GM23338 (cell line): ENCODE data around the gene ANKRD23.

ENCODE experiments used
- CREB1 ChIP-seq: fragments of 250-450 bp; sonication (Bioruptor Pico); IDR thresholded peaks from 2 replicates; pipeline ENCODE4 v1.5.0; 2020; ENCODE audit warnings: low read depth, mild to moderate bottlenecking, moderate library complexity
- ETS1 ChIP-seq: IDR thresholded peaks from 2 replicates; pipeline ENCODE4 v1.6.1; 2016; ENCODE audit warnings: antibody characterized with exemption
- TF ChIP-seq, protein P1 (sequence below), 2 experiments: fragments of 200-600 bp in 1 of 2; sonication (generic) in 1 of 2; conservative IDR thresholded peaks; 2 replicates each; pipeline versions ENCODE4 v1.5.1 to v1.6.1; 2016 to 2017; ENCODE audit warnings: antibody characterized with exemption in 2 of 2, low read depth in 2 of 2, mild to moderate bottlenecking in 2 of 2, moderate library complexity in 1 of 2

DNA sequence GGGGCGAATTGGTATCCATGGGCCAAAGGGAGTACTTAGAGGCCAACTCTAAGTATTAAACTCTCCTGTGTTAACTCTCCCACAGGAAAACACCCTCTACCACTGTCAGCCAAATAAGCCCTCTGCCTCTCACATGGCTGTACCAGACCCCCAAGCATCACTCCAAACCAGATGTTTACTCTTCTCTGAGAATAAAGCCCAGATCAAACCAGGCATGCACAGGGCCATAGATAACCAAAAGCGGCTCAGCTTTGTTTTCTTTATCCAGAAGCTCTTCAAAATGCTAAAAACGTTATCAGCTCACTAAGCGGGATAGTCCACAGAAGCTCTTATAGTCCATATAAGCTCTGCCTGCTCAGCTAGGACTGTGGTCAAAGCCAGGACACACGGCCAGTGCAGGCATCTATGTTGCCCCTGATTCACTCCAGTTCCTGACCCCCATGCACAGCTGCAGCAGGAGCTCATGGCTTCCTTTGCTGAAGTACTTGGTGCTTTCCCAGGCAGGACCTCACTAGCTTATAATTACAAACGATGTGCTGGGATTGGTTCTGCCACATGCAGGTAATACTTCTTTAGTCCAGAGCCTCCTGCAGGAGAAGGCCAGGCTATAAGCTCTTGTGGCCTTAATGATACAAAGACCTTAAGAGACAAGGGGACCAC is 47.0 kb upstream of the ANKRD23 start:
- TF ChIP-seq, protein P1, sequence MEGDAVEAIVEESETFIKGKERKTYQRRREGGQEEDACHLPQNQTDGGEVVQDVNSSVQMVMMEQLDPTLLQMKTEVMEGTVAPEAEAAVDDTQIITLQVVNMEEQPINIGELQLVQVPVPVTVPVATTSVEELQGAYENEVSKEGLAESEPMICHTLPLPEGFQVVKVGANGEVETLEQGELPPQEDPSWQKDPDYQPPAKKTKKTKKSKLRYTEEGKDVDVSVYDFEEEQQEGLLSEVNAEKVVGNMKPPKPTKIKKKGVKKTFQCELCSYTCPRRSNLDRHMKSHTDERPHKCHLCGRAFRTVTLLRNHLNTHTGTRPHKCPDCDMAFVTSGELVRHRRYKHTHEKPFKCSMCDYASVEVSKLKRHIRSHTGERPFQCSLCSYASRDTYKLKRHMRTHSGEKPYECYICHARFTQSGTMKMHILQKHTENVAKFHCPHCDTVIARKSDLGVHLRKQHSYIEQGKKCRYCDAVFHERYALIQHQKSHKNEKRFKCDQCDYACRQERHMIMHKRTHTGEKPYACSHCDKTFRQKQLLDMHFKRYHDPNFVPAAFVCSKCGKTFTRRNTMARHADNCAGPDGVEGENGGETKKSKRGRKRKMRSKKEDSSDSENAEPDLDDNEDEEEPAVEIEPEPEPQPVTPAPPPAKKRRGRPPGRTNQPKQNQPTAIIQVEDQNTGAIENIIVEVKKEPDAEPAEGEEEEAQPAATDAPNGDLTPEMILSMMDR (conservative IDR thresholded peaks at IDR 0.05; ENCODE audit: low read depth in 2 of 2): no peak
- TF ChIP-seq ETS1 (no peak), CREB1 (CRISPR knock-in tag) (no peak)
